PC-3 (cell line): ENCODE measurements around the gene SMIM15. TPM values are rescaled to one million over a fixed set of nuclear protein-coding genes. Genes with fewer than 3 reads are reported as not detected.

Experiments
- ATAC-seq: fragments of 200-7000 bp; cut with Tn5 transposase; 2 replicates; pipeline ENCODE4 v1.9.1; 2020; ENCODE audit warnings: mild to moderate bottlenecking, moderate library complexity
- BruUV-seq: library from RNA; stranded (reverse); fragments of 400-500 nt; replicated peaks from 2 replicates; lab custom pipeline; 2021; lab: Mats Ljungman, UMichigan
- CTCF ChIA-PET: fragments of 300-600 bp; sonication (Branson Sonifier 250); formaldehyde crosslinking; loops from one replicate; lab custom pipeline; 2022; ENCODE audit warnings: antibody characterized with exemption; lab: Charles Lee
- POLR2A ChIA-PET: fragments of 300-600 bp; sonication (Branson Sonifier 250); formaldehyde crosslinking; loops from one replicate; lab custom pipeline; 2022; ENCODE audit warnings: antibody characterized with exemption; ENCODE audit not compliant: unreplicated experiment; lab: Charles Lee
- DNase-seq: peaks from one replicate; pipeline ENCODE4 v3.0.0-alpha.2; 2015
- H2AFZ ChIP-seq: fragments of 300-600 bp; sonication (generic); 2 replicates; pipeline ENCODE4 v1.6.0; 2016; ENCODE audit warnings: antibody characterized with exemption, low read length
- H3F3A ChIP-seq: fragments of 300-600 bp; sonication (generic); one replicate; pipeline ENCODE4 v1.6.0; 2017; ENCODE audit warnings: antibody characterized with exemption, low read length, control low read depth, mild to moderate bottlenecking; ENCODE audit not compliant: unreplicated experiment
- H3K27ac ChIP-seq: fragments of 300-600 bp; sonication (generic); 2 replicates; pipeline ENCODE4 v1.5.1; 2016; ENCODE audit warnings: mild to moderate bottlenecking, low read length
- H3K27me3 ChIP-seq: fragments of 300-600 bp; sonication (generic); 2 replicates; pipeline ENCODE4 v1.6.1; 2016; ENCODE audit warnings: low read length, mixed read lengths
- H3K36me3 ChIP-seq: fragments of 300-600 bp; sonication (generic); 2 replicates; pipeline ENCODE4 v1.6.1; 2016; ENCODE audit warnings: low read depth, mixed run types, low read length, mixed read lengths
- H3K4me1 ChIP-seq: fragments of 300-600 bp; sonication (generic); 2 replicates; pipeline ENCODE4 v1.5.1; 2016; ENCODE audit warnings: low read length; ENCODE audit not compliant: insufficient read depth
- H3K4me2 ChIP-seq: fragments of 300-600 bp; sonication (generic); 2 replicates; pipeline ENCODE4 v1.6.0; 2016; ENCODE audit warnings: low read length
- H3K4me3 ChIP-seq: fragments of 300-600 bp; sonication (generic); 2 replicates; pipeline ENCODE4 v1.5.1; 2016; ENCODE audit warnings: mild to moderate bottlenecking, low read length, mixed read lengths
- H3K79me2 ChIP-seq: fragments of 300-600 bp; sonication (generic); 2 replicates; pipeline ENCODE4 v1.6.1; 2017; ENCODE audit warnings: low read length, mixed read lengths
- H3K9ac ChIP-seq: fragments of 300-600 bp; sonication (generic); 2 replicates; pipeline ENCODE4 v1.6.0; 2016; ENCODE audit warnings: mild to moderate bottlenecking, low read length
- H3K9me2 ChIP-seq: fragments of 300-600 bp; sonication (generic); replicated peaks from 2 replicates; pipeline ENCODE4 v1.6.1; 2016; ENCODE audit warnings: mixed run types, low read length, mixed read lengths
- H3K9me3 ChIP-seq: fragments of 300-600 bp; sonication (generic); 2 replicates; pipeline ENCODE4 v1.6.1; 2016; ENCODE audit warnings: low read length, mixed read lengths
- H4K20me1 ChIP-seq: fragments of 300-600 bp; sonication (generic); 2 replicates; pipeline ENCODE4 v1.6.1; 2016; ENCODE audit warnings: low read length, mixed read lengths
- CTCF ChIP-seq: fragments of 300-600 bp; sonication (generic); conservative IDR thresholded peaks from 2 replicates; pipeline ENCODE4 v1.5.1; 2017; ENCODE audit warnings: antibody characterized with exemption, low read depth, mild to moderate bottlenecking, low read length
- EZH2 ChIP-seq: fragments of 300-600 bp; sonication (generic); IDR thresholded peaks from one replicate; pipeline ENCODE4 v1.6.1; 2017; ENCODE audit warnings: antibody characterized with exemption, mild to moderate bottlenecking, low read length; ENCODE audit not compliant: unreplicated experiment
- EZH2phosphoT487 ChIP-seq: fragments of 300-600 bp; sonication (generic); IDR thresholded peaks from 2 replicates; pipeline ENCODE4 v1.6.1; 2018; ENCODE audit warnings: mild to moderate bottlenecking, antibody characterized with exemption, low read length, borderline replicate concordance
- intact Hi-C: fragments of 100-400 bp; cut with micrococcal nuclease; formaldehyde crosslinking; loops from 2 replicates; pipeline ENCODE4 v1.9.0; 2023
- total RNA-seq: library from RNA; depleted of rRNA; stranded (reverse); fragments of >200 nt; gene quantifications from 2 replicates; pipeline ENCODE4 v1.2.3, GENCODE V29; 2014; rRNA removed

SMIM15 gene
- total RNA-seq, 1 experiment from 2014 or later, result 76.3 TPM

DNA sequence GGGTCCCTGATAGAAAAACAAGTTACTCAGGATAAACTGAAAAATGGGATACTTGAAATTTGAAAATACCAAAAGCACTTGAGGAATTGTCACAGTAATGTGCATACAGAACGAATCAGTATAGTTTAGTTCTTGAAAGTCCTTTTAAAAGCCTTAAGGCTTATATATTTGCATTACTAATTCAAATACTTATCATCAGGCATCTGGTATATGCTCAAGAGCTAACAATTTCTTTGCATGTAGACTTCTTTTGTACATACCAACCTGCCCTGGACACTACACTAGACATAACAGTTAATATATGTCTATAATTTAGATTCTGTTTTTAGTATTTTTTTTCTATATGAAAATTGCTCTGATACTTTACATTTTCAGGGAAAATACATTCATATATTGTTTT lies 43.2 kb downstream of the SMIM15 start:
- ChIA-PET POLR2A (no interaction called here), CTCF (no interaction called here)
- H3K9ac ChIP-seq, result no peak overlapping the region
- H3K4me2 ChIP-seq, result no peak overlapping the region
- ATAC-seq (no peak), DNase-seq (no peak)
- BruUV-seq, result no TSS peak
- no peaks in the 10 kb centered on the region for H3K27me3 ChIP-seq
- no peak overlapping the region for H2AFZ ChIP-seq
- H3F3A ChIP-seq, result no peaks in the 10 kb centered on the region
- no peaks in the 10 kb centered on the region for H3K9me3 ChIP-seq
- H3K4me1 ChIP-seq, result peaks cover 5% of the 10 kb centered on the region; the same call in 1 of the 2 replicates
- H3K4me3 ChIP-seq, result no peak overlapping the region
- H3K79me2 ChIP-seq, result no peaks in the 10 kb centered on the region
- no peaks in the 10 kb centered on the region for H3K9me2 ChIP-seq
- H4K20me1 ChIP-seq, result no peaks in the 10 kb centered on the region
- H3K36me3 ChIP-seq, result no peaks in the 10 kb centered on the region
- no peak for TF ChIP-seq EZH2phosphoT487
- TF ChIP-seq EZH2, result no peak
- no peak for TF ChIP-seq CTCF
- H3K27ac ChIP-seq, result no peak overlapping the region
- intact Hi-C loops, result no loop called here

DNA sequence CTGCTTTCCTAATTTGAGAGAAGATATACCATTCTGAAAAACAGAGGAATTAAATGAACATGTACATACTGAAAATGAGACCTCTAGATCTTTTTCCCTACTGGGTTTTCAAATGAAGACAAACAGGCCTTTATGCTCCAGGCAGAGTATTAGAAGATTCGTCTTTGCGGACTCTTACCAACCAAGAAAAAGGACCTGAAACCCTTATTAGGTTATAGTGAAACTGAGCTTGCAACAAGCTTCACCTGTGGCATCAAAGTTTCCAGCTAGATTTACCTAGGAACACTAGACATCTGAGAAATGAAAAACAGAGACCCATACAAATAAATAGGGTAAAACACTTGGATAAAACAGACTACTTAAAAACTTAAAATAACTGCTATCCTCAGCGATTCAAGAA lies 46.3 kb downstream of the SMIM15 start:
- Histone ChIP-seq H3K9ac (no peak overlapping the region), H3K4me3 (no peak overlapping the region), H3F3A (no peaks in the 10 kb centered on the region), H3K79me2 (no peaks in the 10 kb centered on the region), H2AFZ (no peak overlapping the region), H3K9me3 (no peaks in the 10 kb centered on the region), H3K4me2 (no peak overlapping the region), H3K27me3 (no peaks in the 10 kb centered on the region), H3K36me3 (no peaks in the 10 kb centered on the region), H4K20me1 (no peaks in the 10 kb centered on the region), H3K4me1 (peaks cover 4% of the 10 kb centered on the region; the same call in 1 of the 2 replicates), H3K9me2 (no peaks in the 10 kb centered on the region), H3K27ac (no peak overlapping the region)
- CTCF ChIA-PET, result no interaction called here
- POLR2A ChIA-PET, result no interaction called here
- DNase-seq (no peak), ATAC-seq (no peak)
- TF ChIP-seq EZH2phosphoT487 (no peak), EZH2 (no peak), CTCF (no peak)
- intact Hi-C loops, result no loop called here
- BruUV-seq, result no TSS peak

DNA sequence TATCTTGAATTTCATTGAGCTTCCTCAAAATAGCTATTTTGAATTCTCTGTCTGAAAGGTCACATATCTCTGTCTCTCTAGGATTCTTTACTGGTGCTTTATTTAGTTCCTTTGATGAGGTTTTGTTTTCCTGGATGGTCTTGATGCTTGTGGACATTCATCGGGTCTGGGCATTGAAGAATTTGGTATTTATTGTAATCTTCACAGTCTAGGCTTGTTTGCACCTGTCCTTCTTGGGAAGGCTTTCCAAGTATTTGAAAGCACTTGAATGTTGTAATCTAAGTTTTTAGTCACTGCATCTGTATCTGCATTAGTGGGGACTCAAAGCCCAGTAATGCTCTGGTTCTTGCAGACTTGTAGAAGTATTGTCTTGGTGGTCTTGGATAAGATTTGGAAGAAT lies 47.8 kb downstream of the SMIM15 start:
- BruUV-seq, result no TSS peak

More for the DNA sequence above, 47.8 kb downstream of the SMIM15 start:
- ATAC-seq (no peak), DNase-seq (no peak)
- CTCF ChIA-PET, result no interaction called here
- H3K9ac ChIP-seq, result no peak overlapping the region
- H3K27me3 ChIP-seq, result no peaks in the 10 kb centered on the region
- H3K4me1 ChIP-seq, result no peaks in the 10 kb centered on the region
- intact Hi-C loops, result no loop called here
- no peaks in the 10 kb centered on the region for H3K79me2 ChIP-seq
- no peak overlapping the region for H3K27ac ChIP-seq
- TF ChIP-seq CTCF (no peak), EZH2phosphoT487 (no peak)
- no peak overlapping the region for H3K4me3 ChIP-seq
- H2AFZ ChIP-seq, result no peak overlapping the region
- no peaks in the 10 kb centered on the region for H3K9me2 ChIP-seq
- H3K4me2 ChIP-seq, result no peak overlapping the region
- H3K36me3 ChIP-seq, result no peaks in the 10 kb centered on the region
- H4K20me1 ChIP-seq, result no peaks in the 10 kb centered on the region
- POLR2A ChIA-PET, result no interaction called here
- no peaks in the 10 kb centered on the region for H3K9me3 ChIP-seq
- no peaks in the 10 kb centered on the region for H3F3A ChIP-seq

Other genes with a start within 250 kb of the SMIM15 start
- gene ERCC8, start 217.4 kb downstream of the SMIM15 start, total RNA-seq, result 2.1 and 2.6 TPM in 2 replicates
- gene NDUFAF2, start 217.3 kb downstream of the SMIM15 start, total RNA-seq, result 39.3 and 41.9 TPM in 2 replicates
- gene ZSWIM6, start 169.8 kb upstream of the SMIM15 start, total RNA-seq, result 3.4 and 4.3 TPM in 2 replicates